Ectodermal cell (in vitro differentiated cells): ENCODE measurements around the gene MAPT.
"Not testable (repeated sequence)": the region's sequence is repeated elsewhere in the genome, so short reads cannot be mapped to it uniquely, and the experiment has no call there.

Experiments
- H3K27ac ChIP-seq: 2 replicates; pipeline ENCODE4 v1.7.0; 2013; ENCODE audit warnings: mild to moderate bottlenecking, low read depth, low read length; ENCODE audit not compliant: insufficient read depth, poor library complexity, severe bottlenecking
- H3K27me3 ChIP-seq: 2 replicates; pipeline ENCODE4 v1.7.0; 2013; ENCODE audit warnings: mild to moderate bottlenecking, low read length; ENCODE audit not compliant: insufficient read depth, control insufficient read depth, poor library complexity, severe bottlenecking
- H3K36me3 ChIP-seq: one replicate; pipeline ENCODE4 v1.7.0; 2013; ENCODE audit warnings: low read length; ENCODE audit not compliant: control insufficient read depth, insufficient read depth
- H3K4me1 ChIP-seq: one replicate; pipeline ENCODE4 v1.7.0; 2013; ENCODE audit warnings: low read length; ENCODE audit not compliant: control insufficient read depth, insufficient read depth
- H3K4me3 ChIP-seq: 2 replicates; pipeline ENCODE4 v1.7.0; 2013; ENCODE audit warnings: low read depth, low read length, control low read depth; ENCODE audit not compliant: insufficient read depth
- H3K9me3 ChIP-seq: 2 replicates; pipeline ENCODE4 v1.7.0; 2013; ENCODE audit warnings: mild to moderate bottlenecking, low read length, moderate library complexity; ENCODE audit not compliant: control insufficient read depth
- WGBS, 2 experiments: methylation state at CpG; one replicate each; pipeline ENCODE4 v1.1.7; 2013; ENCODE audit warnings: missing lambda C conversion rate in 2 of 2; 5-methylcytosine and 5-hydroxymethylcytosine counted together

Gene MAPT

GRCh38 chr17:46023366-46023765 lies 129.0 kb downstream of the MAPT start:
- H3K4me3 ChIP-seq, H3K27ac ChIP-seq, H3K27me3 ChIP-seq, H3K36me3 ChIP-seq, H3K9me3 ChIP-seq: not testable (repeated sequence)
- 90 to 93% methylated on average over 7 of the region's 7 CpGs for WGBS, 2 experiments
- peaks cover 12% of the 10 kb centered on the region for H3K4me1 ChIP-seq

- 95% methylated on average over 24 of the region's 24 CpGs for WGBS, 2 experiments
- Histone ChIP-seq H3K4me3 (no peak overlapping the region), H3K36me3 (no peaks in the 10 kb centered on the region), H3K27ac (no peak overlapping the region), H3K4me1 (peaks cover 12% of the 10 kb centered on the region), H3K9me3 (no peaks in the 10 kb centered on the region), H3K27me3 (no peaks in the 10 kb centered on the region)
Observed at GRCh38 chr17:46023783-46024388, 129.5 kb downstream of the MAPT start.

GRCh38 chr17:46024590-46024989 lies 130.2 kb downstream of the MAPT start:
- H3K36me3 ChIP-seq: no peaks in the 10 kb centered on the region
- H3K4me3 ChIP-seq: no peak overlapping the region
- no peaks in the 10 kb centered on the region for H3K9me3 ChIP-seq
- H3K27ac ChIP-seq: no peak overlapping the region
- peaks cover 12% of the 10 kb centered on the region for H3K4me1 ChIP-seq
- no peaks in the 10 kb centered on the region for H3K27me3 ChIP-seq
- WGBS, 2 experiments: 91 to 93% methylated on average over 14 of the region's 14 CpGs

- WGBS, 2 experiments: 95% methylated on average over 10 of the region's 10 CpGs
- Histone ChIP-seq H3K36me3 (no peaks in the 10 kb centered on the region), H3K27ac (no peak overlapping the region)
Observed at GRCh38 chr17:46025060-46025459, 130.7 kb downstream of the MAPT start.

GRCh38 chr17:46025510-46026165 lies 131.3 kb downstream of the MAPT start:
- Histone ChIP-seq H3K27me3 (no peaks in the 10 kb centered on the region), H3K9me3 (no peaks in the 10 kb centered on the region), H3K36me3 (no peaks in the 10 kb centered on the region), H3K4me1 (peaks cover 12% of the 10 kb centered on the region), H3K27ac (no peak overlapping the region), H3K4me3 (no peak overlapping the region)
- 95 to 96% methylated on average over 8 of the region's 8 CpGs for WGBS, 2 experiments

More at GRCh38 chr17:46025060-46025459, 130.7 kb downstream of the MAPT start:
- H3K9me3 ChIP-seq: no peaks in the 10 kb centered on the region
- no peaks in the 10 kb centered on the region for H3K27me3 ChIP-seq
- no peak overlapping the region for H3K4me3 ChIP-seq
- H3K4me1 ChIP-seq: peaks cover 12% of the 10 kb centered on the region

- Histone ChIP-seq H3K4me3 (no peak overlapping the region), H3K27me3 (no peaks in the 10 kb centered on the region), H3K9me3 (no peaks in the 10 kb centered on the region), H3K36me3 (peaks cover 7% of the 10 kb centered on the region), H3K4me1 (peaks cover 12% of the 10 kb centered on the region), H3K27ac (no peak overlapping the region)
- WGBS, 2 experiments: 90 to 92% methylated on average over 17 of the region's 17 CpGs
Observed at GRCh38 chr17:46026166-46027047, 132.1 kb downstream of the MAPT start.

GRCh38 chr17:46027048-46027975 lies 133.0 kb downstream of the MAPT start:
- Histone ChIP-seq H3K36me3 (peaks cover 16% of the 10 kb centered on the region), H3K4me1 (peaks cover 12% of the 10 kb centered on the region)
- WGBS, 2 experiments: 87 to 92% methylated on average over 10 to 12 of the region's 12 CpGs

GRCh38 chr17:46027976-46028325 lies 133.6 kb downstream of the MAPT start:
- H3K36me3 ChIP-seq: peaks cover 22% of the 10 kb centered on the region
- no peaks in the 10 kb centered on the region for H3K9me3 ChIP-seq
- no peak overlapping the region for H3K27ac ChIP-seq
- H3K4me3 ChIP-seq: no peak overlapping the region
- no peaks in the 10 kb centered on the region for H3K27me3 ChIP-seq
- H3K4me1 ChIP-seq: peaks cover 12% of the 10 kb centered on the region
- WGBS, 2 experiments: 94 to 95% methylated on average over 4 of the region's 4 CpGs

More at GRCh38 chr17:46027048-46027975, 133.0 kb downstream of the MAPT start:
- Histone ChIP-seq H3K27ac (no peak overlapping the region), H3K27me3 (no peaks in the 10 kb centered on the region), H3K9me3 (no peaks in the 10 kb centered on the region), H3K4me3 (no peak overlapping the region)

GRCh38 chr17:46028374-46028773 lies 134.0 kb downstream of the MAPT start:
- Histone ChIP-seq H3K27me3 (no peaks in the 10 kb centered on the region), H3K27ac (no peak overlapping the region), H3K36me3 (peaks cover 26% of the 10 kb centered on the region), H3K4me3 (no peak overlapping the region), H3K9me3 (no peaks in the 10 kb centered on the region), H3K4me1 (peaks cover 12% of the 10 kb centered on the region)
- 66 to 69% methylated on average over 3 of the region's 3 CpGs for WGBS, 2 experiments
